Measurements from ENCODE around the gene PM20D2.

The PM20D2 gene

GRCh38 chr6:89110284-89110683 is 35.6 kb upstream of the PM20D2 start:
- TF ChIP-seq CTCF (conservative IDR thresholded peaks at IDR 0.05; ENCODE audit: low read length), result no peak
- TF ChIP-seq EZH2phosphoT487 (IDR thresholded peaks at IDR 0.05; ENCODE audit: borderline replicate concordance), result no peak

GRCh38 chr6:89111933-89112332 is 33.9 kb upstream of the PM20D2 start:
- no peak overlapping the region for H3K4me2 ChIP-seq (ENCODE audit: low read depth, low read length, poor library complexity, severe bottlenecking)
- H2AFZ ChIP-seq (ENCODE audit: low read length), result no peak overlapping the region
- H3K4me3 ChIP-seq (ENCODE audit: low read length, poor library complexity, severe bottlenecking), result no peak overlapping the region
- H3K79me2 ChIP-seq (ENCODE audit: insufficient read depth, low read length), result no peaks in the 10 kb centered on the region
- H3K36me3 ChIP-seq (ENCODE audit: insufficient read depth, low read length), result no peaks in the 10 kb centered on the region
- no peaks in the 10 kb centered on the region for H3K9me2 ChIP-seq (replicated peaks; ENCODE audit: low read depth, low read length)
- no peaks in the 10 kb centered on the region for H3K27me3 ChIP-seq (ENCODE audit: insufficient read depth, low read length, poor library complexity, severe bottlenecking)
- H4K20me1 ChIP-seq (ENCODE audit: insufficient read depth, low read length, poor library complexity, severe bottlenecking), result no peaks in the 10 kb centered on the region
- H3F3A ChIP-seq (ENCODE audit: low read depth), result no peaks in the 10 kb centered on the region
- H3K4me1 ChIP-seq (ENCODE audit: insufficient read depth, low read length, poor library complexity, severe bottlenecking), result no peaks in the 10 kb centered on the region
- no peak for TF ChIP-seq CTCF (conservative IDR thresholded peaks at IDR 0.05; ENCODE audit: low read length)
- TF ChIP-seq EZH2phosphoT487 (IDR thresholded peaks at IDR 0.05; ENCODE audit: borderline replicate concordance), result no peak
- H3K9me3 ChIP-seq (ENCODE audit: insufficient read depth, low read depth, low read length), result no peaks in the 10 kb centered on the region
- no peak overlapping the region for H3K9ac ChIP-seq (ENCODE audit: low read depth, low read length, poor library complexity, severe bottlenecking)

More at GRCh38 chr6:89110284-89110683, 35.6 kb upstream of the PM20D2 start:
- Histone ChIP-seq H3K4me3 (ENCODE audit: low read length, poor library complexity, severe bottlenecking) (no peak overlapping the region), H3K9me2 (replicated peaks; ENCODE audit: low read depth, low read length) (no peaks in the 10 kb centered on the region), H3K9me3 (ENCODE audit: insufficient read depth, low read depth, low read length) (no peaks in the 10 kb centered on the region), H4K20me1 (ENCODE audit: insufficient read depth, low read length, poor library complexity, severe bottlenecking) (no peaks in the 10 kb centered on the region), H3K4me1 (ENCODE audit: insufficient read depth, low read length, poor library complexity, severe bottlenecking) (no peaks in the 10 kb centered on the region), H3K79me2 (ENCODE audit: insufficient read depth, low read length) (no peaks in the 10 kb centered on the region), H3K27me3 (ENCODE audit: insufficient read depth, low read length, poor library complexity, severe bottlenecking) (no peaks in the 10 kb centered on the region), H3K36me3 (ENCODE audit: insufficient read depth, low read length) (no peaks in the 10 kb centered on the region), H3K4me2 (ENCODE audit: low read depth, low read length, poor library complexity, severe bottlenecking) (no peak overlapping the region), H3K9ac (ENCODE audit: low read depth, low read length, poor library complexity, severe bottlenecking) (no peak overlapping the region), H2AFZ (ENCODE audit: low read length) (no peak overlapping the region), H3F3A (ENCODE audit: low read depth) (no peaks in the 10 kb centered on the region)

GRCh38 chr6:89116702-89117101 is 29.2 kb upstream of the PM20D2 start:
- Histone ChIP-seq H3K4me3 (ENCODE audit: low read length, poor library complexity, severe bottlenecking) (no peak overlapping the region), H3K27me3 (ENCODE audit: insufficient read depth, low read length, poor library complexity, severe bottlenecking) (no peaks in the 10 kb centered on the region), H4K20me1 (ENCODE audit: insufficient read depth, low read length, poor library complexity, severe bottlenecking) (no peaks in the 10 kb centered on the region), H3K4me1 (ENCODE audit: insufficient read depth, low read length, poor library complexity, severe bottlenecking) (no peaks in the 10 kb centered on the region), H3K4me2 (ENCODE audit: low read depth, low read length, poor library complexity, severe bottlenecking) (no peak overlapping the region), H3K9me2 (replicated peaks; ENCODE audit: low read depth, low read length) (no peaks in the 10 kb centered on the region), H3K79me2 (ENCODE audit: insufficient read depth, low read length) (no peaks in the 10 kb centered on the region), H2AFZ (ENCODE audit: low read length) (no peak overlapping the region), H3K9ac (ENCODE audit: low read depth, low read length, poor library complexity, severe bottlenecking) (no peak overlapping the region), H3F3A (ENCODE audit: low read depth) (no peaks in the 10 kb centered on the region), H3K36me3 (ENCODE audit: insufficient read depth, low read length) (no peaks in the 10 kb centered on the region), H3K9me3 (ENCODE audit: insufficient read depth, low read depth, low read length) (no peaks in the 10 kb centered on the region)
- no peak for TF ChIP-seq CTCF (conservative IDR thresholded peaks at IDR 0.05; ENCODE audit: low read length)
- TF ChIP-seq EZH2phosphoT487 (IDR thresholded peaks at IDR 0.05; ENCODE audit: borderline replicate concordance), result no peak
